Left ventricle myocardium inferior (tissue), 1 donor: ENCODE data around the gene TTC34. TPM values are rescaled to one million over a fixed set of nuclear protein-coding genes. Genes with fewer than 3 reads are reported as not detected.
A peak's percentile ranks its signal among the peaks of the same experiment; 100 is the strongest.

ENCODE experiments used
- DNase-seq: peaks from one replicate; pipeline ENCODE4 v3.0.0-alpha.2; 2020
- H3K27ac ChIP-seq: fragments of 200-600 bp; replicated peaks from 2 replicates; pipeline ENCODE4 v1.8.0; 2021
- H3K27me3 ChIP-seq: fragments of 200-600 bp; 2 replicates; pipeline ENCODE4 v1.8.0; 2021; ENCODE audit warnings: low read depth
- H3K36me3 ChIP-seq: fragments of 200-600 bp; 2 replicates; pipeline ENCODE4 v1.8.0; 2021
- H3K4me1 ChIP-seq: fragments of 200-600 bp; 2 replicates; pipeline ENCODE4 v1.8.0; 2021
- H3K4me3 ChIP-seq: fragments of 200-600 bp; 2 replicates; pipeline ENCODE4 v1.8.0; 2021; ENCODE audit warnings: mild to moderate bottlenecking, moderate library complexity
- H3K9me3 ChIP-seq: fragments of 200-600 bp; replicated peaks from 2 replicates; pipeline ENCODE4 v1.8.0; 2021
- CTCF ChIP-seq: fragments of 200-600 bp; IDR thresholded peaks from 2 replicates; pipeline ENCODE4 v1.8.0; 2021; ENCODE audit warnings: antibody characterized with exemption, mild to moderate bottlenecking, borderline replicate concordance
- intact Hi-C: fragments of 100-400 bp; cut with micrococcal nuclease; formaldehyde crosslinking; loops from one replicate; pipeline ENCODE4 v1.11.0; 2022
- total RNA-seq: library from RNA; stranded (reverse); fragmentation: NEBNext Ultra II Directional; extraction: Animal tissue kit (Norgen Biotek cat#: 25700); gene quantifications from one replicate; pipeline ENCODE4 v1.2.1, GENCODE V29; 2021
- donor health status: DM: no; HTN: yes; CAD: no; lungs with severe emphysema.

The TTC34 gene
- total RNA-seq, 1 donor from 2014 or later, result 0.91 TPM

- TF ChIP-seq CTCF, result no peak
- Histone ChIP-seq H3K4me1 (peaks cover 15% of the 10 kb centered on the region), H3K9me3 (peaks cover 35% of the 10 kb centered on the region), H3K4me3 (no peak overlapping the region), H3K27me3 (peaks cover 39% of the 10 kb centered on the region), H3K27ac (no peak overlapping the region), H3K36me3 (no peaks in the 10 kb centered on the region)
- DNase-seq, result no peak
- intact Hi-C loops, result no loop called here
Observed at GRCh38 chr1:2596530-2597333, 204.8 kb downstream of the TTC34 start.

GRCh38 chr1:2595812-2596529, 205.5 kb downstream of the TTC34 start:
- Histone ChIP-seq H3K4me3 (no peak overlapping the region), H3K36me3 (no peaks in the 10 kb centered on the region), H3K9me3 (peaks cover 31% of the 10 kb centered on the region), H3K27ac (no peak overlapping the region), H3K27me3 (peaks cover 37% of the 10 kb centered on the region), H3K4me1 (peaks cover 15% of the 10 kb centered on the region)
- intact Hi-C loops, result no loop called here
- DNase-seq, result no peak
- no peak for TF ChIP-seq CTCF

DNA sequence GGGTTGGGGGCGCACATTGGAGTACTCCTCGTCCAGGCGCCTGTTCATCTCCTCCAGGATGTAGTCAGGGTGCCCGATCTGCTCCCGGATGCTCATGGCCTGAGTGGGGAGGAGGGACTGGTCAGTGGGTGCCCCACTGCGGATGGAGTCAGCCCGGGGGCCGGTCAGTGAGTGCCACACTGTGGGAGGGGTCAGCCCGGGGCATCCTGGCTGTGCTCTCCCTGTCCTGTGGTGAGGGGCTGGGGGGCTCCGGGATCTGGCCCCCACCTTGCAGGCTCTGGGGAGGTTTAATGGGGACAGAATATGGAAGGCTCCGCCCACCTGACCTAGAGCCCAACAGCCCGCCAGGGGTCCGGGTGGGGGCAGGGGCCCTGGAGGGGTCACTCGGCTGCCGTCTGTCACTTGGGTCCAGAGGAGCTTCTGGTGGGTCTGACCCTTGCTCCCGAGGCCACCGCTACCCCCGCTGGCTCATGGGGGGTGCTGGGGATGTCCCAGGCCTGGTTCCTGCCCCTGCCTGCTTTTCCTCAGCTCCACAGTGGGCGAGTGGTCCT, 206.2 kb downstream of the TTC34 start:
- no peak for DNase-seq
- Histone ChIP-seq H3K4me3 (no peak overlapping the region), H3K27ac (no peak overlapping the region), H3K27me3 (peaks cover 37% of the 10 kb centered on the region), H3K36me3 (no peaks in the 10 kb centered on the region), H3K4me1 (peaks cover 15% of the 10 kb centered on the region), H3K9me3 (peaks cover 25% of the 10 kb centered on the region)
- intact Hi-C loops, result no loop called here
- no peak for TF ChIP-seq CTCF

DNA sequence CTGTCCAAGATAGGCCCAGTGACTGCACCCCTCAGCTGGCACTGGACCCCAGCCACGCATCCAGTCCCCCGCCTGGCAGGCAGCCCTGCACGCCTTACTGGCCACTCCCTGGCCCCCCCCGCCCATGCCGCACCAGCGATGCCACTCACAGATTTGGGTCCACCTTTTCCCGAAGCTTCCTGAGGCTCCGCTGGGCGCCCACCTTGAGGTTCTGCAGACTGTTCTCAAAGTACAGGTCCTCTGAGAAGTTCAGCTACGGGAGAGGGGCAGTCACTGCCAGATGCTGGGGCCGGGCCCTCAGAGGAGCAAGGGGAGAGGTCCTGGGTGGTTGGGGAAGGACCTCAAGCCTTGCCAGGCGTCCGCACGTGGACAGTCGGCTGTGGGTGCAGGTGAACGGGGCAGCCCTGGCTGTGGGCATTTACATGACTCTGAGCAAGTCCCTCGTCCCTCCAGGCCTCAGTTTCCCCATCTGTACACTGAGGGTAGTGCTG, 206.8 kb downstream of the TTC34 start:
- TF ChIP-seq CTCF, result no peak
- peaks cover 19% of the 10 kb centered on the region for H3K9me3 ChIP-seq
- no peak overlapping the region for H3K27ac ChIP-seq
- peaks cover 15% of the 10 kb centered on the region for H3K4me1 ChIP-seq
- peak overlapping the region; percentile 52 for H3K4me3 ChIP-seq
- intact Hi-C loops, result no loop called here
- peaks cover under 1% of the 10 kb centered on the region for H3K36me3 ChIP-seq
- DNase-seq, result no peak
- H3K27me3 ChIP-seq, result peaks cover 37% of the 10 kb centered on the region

- Histone ChIP-seq H3K27ac (no peak overlapping the region), H3K4me3 (peak overlapping the region; percentile 52), H3K36me3 (peaks cover 6% of the 10 kb centered on the region), H3K4me1 (peaks cover 15% of the 10 kb centered on the region), H3K9me3 (peaks cover 14% of the 10 kb centered on the region), H3K27me3 (peaks cover 37% of the 10 kb centered on the region)
- TF ChIP-seq CTCF, result no peak
- intact Hi-C loops, result no loop called here
- DNase-seq, result peak; percentile 61
Observed at GRCh38 chr1:2594001-2594640, 207.4 kb downstream of the TTC34 start.
